GM23338 (cell line): Measurements from ENCODE around the gene OR2A5. TPM values are rescaled to one million over a fixed set of nuclear protein-coding genes. Genes with fewer than 3 reads are reported as not detected.

Experiments used
- ATAC-seq: fragments of 200-7000 bp; cut with Tn5 transposase; 3 replicates; pipeline ENCODE4 v1.9.1; 2020
- DNase-seq: peaks from one replicate; pipeline ENCODE4 v3.0.0-alpha.2; 2015; ENCODE audit warnings: low spot score
- H2AFZ ChIP-seq: fragments of 200-600 bp; sonication (generic); 2 replicates; pipeline ENCODE4 v1.8.0; 2016; ENCODE audit warnings: antibody characterized with exemption, mild to moderate bottlenecking, moderate library complexity
- H3F3A ChIP-seq: fragments of 200-600 bp; sonication (generic); replicated peaks from 2 replicates; pipeline ENCODE4 v1.8.0; 2017; ENCODE audit warnings: antibody characterized with exemption, mixed run types, low read depth
- H3K27ac ChIP-seq: fragments of 200-600 bp; sonication (generic); 2 replicates; pipeline ENCODE4 v1.6.1; 2016; ENCODE audit warnings: low read depth
- H3K27me3 ChIP-seq: fragments of 200-600 bp; sonication (generic); 2 replicates; pipeline ENCODE4 v1.8.0; 2016; ENCODE audit warnings: mild to moderate bottlenecking, mixed run types, moderate library complexity; ENCODE audit not compliant: insufficient read depth
- H3K36me3 ChIP-seq: fragments of 200-600 bp; sonication (generic); 2 replicates; pipeline ENCODE4 v1.8.0; 2016; ENCODE audit warnings: mild to moderate bottlenecking; ENCODE audit not compliant: insufficient read depth
- H3K4me1 ChIP-seq: fragments of 200-600 bp; sonication (generic); 2 replicates; pipeline ENCODE4 v1.8.0; 2016; ENCODE audit warnings: mild to moderate bottlenecking, moderate library complexity; ENCODE audit not compliant: insufficient read depth
- H3K4me2 ChIP-seq: fragments of 200-600 bp; sonication (generic); 2 replicates; pipeline ENCODE4 v1.7.1; 2017; ENCODE audit warnings: mixed run types
- H3K4me3 ChIP-seq: fragments of 200-600 bp; sonication (generic); 2 replicates; pipeline ENCODE4 v1.6.1; 2016; ENCODE audit warnings: mixed run types
- H3K79me2 ChIP-seq: fragments of 200-600 bp; sonication (generic); replicated peaks from 2 replicates; pipeline ENCODE4 v1.8.0; 2017; ENCODE audit warnings: mild to moderate bottlenecking; ENCODE audit not compliant: insufficient read depth
- H3K9me2 ChIP-seq: fragments of 200-600 bp; sonication (generic); 2 replicates; pipeline ENCODE4 v1.8.0; 2017; ENCODE audit not compliant: insufficient read depth
- H4K20me1 ChIP-seq: fragments of 200-600 bp; sonication (generic); replicated peaks from 2 replicates; pipeline ENCODE4 v1.8.0; 2017; ENCODE audit warnings: mild to moderate bottlenecking; ENCODE audit not compliant: insufficient read depth
- H3K27ac Mint-ChIP-seq: 2 replicates; pipeline ENCODE4 v1.8.0; 2020; ENCODE audit warnings: inconsistent platforms, mild to moderate bottlenecking, moderate library complexity, mixed read lengths
- H3K27me3 Mint-ChIP-seq: 3 replicates; pipeline ENCODE4 v1.8.0; 2022; ENCODE audit warnings: low read depth, mild to moderate bottlenecking, moderate library complexity, mixed read lengths, inconsistent platforms; ENCODE audit not compliant: insufficient read depth, poor library complexity
- H3K36me3 Mint-ChIP-seq: 3 replicates; pipeline ENCODE4 v1.8.0; 2021; ENCODE audit warnings: low read depth, mild to moderate bottlenecking, inconsistent platforms, moderate library complexity, mixed read lengths
- H3K4me1 Mint-ChIP-seq: 3 replicates; pipeline ENCODE4 v1.8.0; 2020; ENCODE audit warnings: mild to moderate bottlenecking, inconsistent platforms, mixed read lengths
- H3K4me3 Mint-ChIP-seq: 3 replicates; pipeline ENCODE4 v1.8.0; 2021; ENCODE audit warnings: moderate library complexity, mild to moderate bottlenecking, inconsistent platforms, mixed read lengths
- H3K9me3 Mint-ChIP-seq: 3 replicates; pipeline ENCODE4 v1.8.0; 2020; ENCODE audit warnings: moderate library complexity, mild to moderate bottlenecking, inconsistent platforms, mixed read lengths
- STAT1 ChIP-seq: IDR thresholded peaks from one replicate; pipeline ENCODE4 v1.6.1; 2016; ENCODE audit warnings: antibody characterized with exemption; ENCODE audit not compliant: unreplicated experiment
- polyA plus RNA-seq: library from polyadenylated mRNA; unstranded; fragments of >200 nt; fragmentation: Nextera tagmentation; extraction: Ambion mirVana; gene quantifications from 2 replicates; pipeline ENCODE4 v1.2.1, GENCODE V29; 2016
- total RNA-seq: library from RNA; depleted of rRNA; stranded (reverse); fragments of >200 nt; shearing (Covaris generic); gene quantifications from 2 replicates; pipeline ENCODE4 v1.2.3, GENCODE V29; 2014
- TF ChIP-seq, protein P1 (sequence below), 2 experiments: fragments of 200-600 bp in 1 of 2; sonication (generic) in 1 of 2; conservative IDR thresholded peaks; 2 replicates each; pipeline versions ENCODE4 v1.5.1 to v1.6.1; 2016 to 2017; ENCODE audit warnings: antibody characterized with exemption in 2 of 2, low read depth in 2 of 2, mild to moderate bottlenecking in 2 of 2, moderate library complexity in 1 of 2
- TF ChIP-seq, protein P2 (sequence below): IDR thresholded peaks from 2 replicates; pipeline ENCODE4 v1.6.1; 2016; ENCODE audit warnings: antibody characterized with exemption
- TF ChIP-seq, protein P3 (sequence below): fragments of 250-450 bp; sonication (Bioruptor Pico); IDR thresholded peaks from 2 replicates; pipeline ENCODE4 v1.5.0; 2020; ENCODE audit warnings: mild to moderate bottlenecking, moderate library complexity

OR2A5 gene
- total and polyA plus RNA-seq, 2 experiments from 2014 or later, result not detected

GRCh38 chr7:144074374-144074773 lies 25.6 kb downstream of the OR2A5 start:
- Histone ChIP-seq H3K4me2 (no peak overlapping the region), H3K36me3 (no peaks in the 10 kb centered on the region), H3K27me3 (no peaks in the 10 kb centered on the region), H3K4me1 (no peaks in the 10 kb centered on the region), H2AFZ (no peak overlapping the region), H3K79me2 (no peaks in the 10 kb centered on the region), H3F3A (no peaks in the 10 kb centered on the region), H3K27ac (no peak overlapping the region), H4K20me1 (no peaks in the 10 kb centered on the region), H3K9me2 (0 out of 2 replicates have a peak, but pooled peaks cover 3% of the 10 kb centered on the region), H3K4me3 (no peak overlapping the region)
- TF ChIP-seq, protein P1, sequence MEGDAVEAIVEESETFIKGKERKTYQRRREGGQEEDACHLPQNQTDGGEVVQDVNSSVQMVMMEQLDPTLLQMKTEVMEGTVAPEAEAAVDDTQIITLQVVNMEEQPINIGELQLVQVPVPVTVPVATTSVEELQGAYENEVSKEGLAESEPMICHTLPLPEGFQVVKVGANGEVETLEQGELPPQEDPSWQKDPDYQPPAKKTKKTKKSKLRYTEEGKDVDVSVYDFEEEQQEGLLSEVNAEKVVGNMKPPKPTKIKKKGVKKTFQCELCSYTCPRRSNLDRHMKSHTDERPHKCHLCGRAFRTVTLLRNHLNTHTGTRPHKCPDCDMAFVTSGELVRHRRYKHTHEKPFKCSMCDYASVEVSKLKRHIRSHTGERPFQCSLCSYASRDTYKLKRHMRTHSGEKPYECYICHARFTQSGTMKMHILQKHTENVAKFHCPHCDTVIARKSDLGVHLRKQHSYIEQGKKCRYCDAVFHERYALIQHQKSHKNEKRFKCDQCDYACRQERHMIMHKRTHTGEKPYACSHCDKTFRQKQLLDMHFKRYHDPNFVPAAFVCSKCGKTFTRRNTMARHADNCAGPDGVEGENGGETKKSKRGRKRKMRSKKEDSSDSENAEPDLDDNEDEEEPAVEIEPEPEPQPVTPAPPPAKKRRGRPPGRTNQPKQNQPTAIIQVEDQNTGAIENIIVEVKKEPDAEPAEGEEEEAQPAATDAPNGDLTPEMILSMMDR (conservative IDR thresholded peaks at IDR 0.05; ENCODE audit: low read depth in 2 of 2), result peak; percentile 19 to 41; a peak in 3 of 4 replicates
- TF ChIP-seq, protein P2, sequence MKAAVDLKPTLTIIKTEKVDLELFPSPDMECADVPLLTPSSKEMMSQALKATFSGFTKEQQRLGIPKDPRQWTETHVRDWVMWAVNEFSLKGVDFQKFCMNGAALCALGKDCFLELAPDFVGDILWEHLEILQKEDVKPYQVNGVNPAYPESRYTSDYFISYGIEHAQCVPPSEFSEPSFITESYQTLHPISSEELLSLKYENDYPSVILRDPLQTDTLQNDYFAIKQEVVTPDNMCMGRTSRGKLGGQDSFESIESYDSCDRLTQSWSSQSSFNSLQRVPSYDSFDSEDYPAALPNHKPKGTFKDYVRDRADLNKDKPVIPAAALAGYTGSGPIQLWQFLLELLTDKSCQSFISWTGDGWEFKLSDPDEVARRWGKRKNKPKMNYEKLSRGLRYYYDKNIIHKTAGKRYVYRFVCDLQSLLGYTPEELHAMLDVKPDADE, result no peak
- Mint-ChIP-seq H3K4me1 (no peaks in the 10 kb centered on the region), H3K27me3 (no peaks in the 10 kb centered on the region), H3K27ac (no peak overlapping the region), H3K36me3 (no peaks in the 10 kb centered on the region), H3K4me3 (no peak overlapping the region), H3K9me3 (no peaks in the 10 kb centered on the region; the same call in 2 of the 3 replicates)
- DNase-seq (no peak), ATAC-seq (no peak)

- H3K27me3 Mint-ChIP-seq, result no peaks in the 10 kb centered on the region
- H3K9me3 Mint-ChIP-seq, result peaks cover 5% of the 10 kb centered on the region; the same call in 2 of the 3 replicates
- peaks cover 2% of the 10 kb centered on the region; the same call in 1 of the 3 replicates for H3K4me1 Mint-ChIP-seq
- no peak within 1 kb of the TSS for H3K27ac ChIP-seq
- H3K36me3 Mint-ChIP-seq, result no peaks in the 10 kb centered on the region
- no peaks in the 10 kb centered on the region for H3F3A ChIP-seq
- DNase-seq (no peak), ATAC-seq (no peak)
- no peaks in the 10 kb centered on the region for H3K79me2 ChIP-seq
- TF ChIP-seq, protein P1 (conservative IDR thresholded peaks at IDR 0.05; ENCODE audit: low read depth in 2 of 2), result no peak
- no peak for TF ChIP-seq STAT1
- no peak within 1 kb of the TSS for H3K4me2 ChIP-seq
- H3K4me3 ChIP-seq, result no peak within 1 kb of the TSS
- H3K4me3 Mint-ChIP-seq, result no peak within 1 kb of the TSS
- no peaks in the 10 kb centered on the region for H3K27me3 ChIP-seq
- H3K9me2 ChIP-seq, result no peaks in the 10 kb centered on the region
- no peak within 1 kb of the TSS for H2AFZ ChIP-seq
- no peaks in the 10 kb centered on the region for H3K36me3 ChIP-seq
- H3K4me1 ChIP-seq, result no peaks in the 10 kb centered on the region; the same call in 1 of the 2 replicates
- H4K20me1 ChIP-seq, result no peaks in the 10 kb centered on the region
- H3K27ac Mint-ChIP-seq, result no peak within 1 kb of the TSS
Observed at GRCh38 chr7:144085978-144086377, 37.2 kb downstream of the OR2A5 start, which contains the start of gene OR2A12. Gene OR2A12 (plus strand): TSS chr7:144086278. CDS start chr7:144095108, 8,830 bp downstream.

GRCh38 chr7:144086730-144087129 lies 38.0 kb downstream of the OR2A5 start:
- Histone ChIP-seq H2AFZ (no peak overlapping the region), H3K9me2 (no peaks in the 10 kb centered on the region), H3K4me2 (no peak overlapping the region), H3K36me3 (no peaks in the 10 kb centered on the region), H3K4me3 (no peak overlapping the region), H3K79me2 (no peaks in the 10 kb centered on the region), H3F3A (no peaks in the 10 kb centered on the region), H4K20me1 (no peaks in the 10 kb centered on the region), H3K27ac (no peak overlapping the region), H3K4me1 (no peaks in the 10 kb centered on the region; the same call in 1 of the 2 replicates), H3K27me3 (no peaks in the 10 kb centered on the region)
- Mint-ChIP-seq H3K4me3 (no peak overlapping the region), H3K4me1 (peaks cover 2% of the 10 kb centered on the region; the same call in 1 of the 3 replicates), H3K36me3 (no peaks in the 10 kb centered on the region), H3K27me3 (no peaks in the 10 kb centered on the region), H3K9me3 (peaks cover 5% of the 10 kb centered on the region; the same call in 2 of the 3 replicates), H3K27ac (no peak overlapping the region)
- no peak for ATAC-seq
- no peak for DNase-seq
- TF ChIP-seq, protein P3, sequence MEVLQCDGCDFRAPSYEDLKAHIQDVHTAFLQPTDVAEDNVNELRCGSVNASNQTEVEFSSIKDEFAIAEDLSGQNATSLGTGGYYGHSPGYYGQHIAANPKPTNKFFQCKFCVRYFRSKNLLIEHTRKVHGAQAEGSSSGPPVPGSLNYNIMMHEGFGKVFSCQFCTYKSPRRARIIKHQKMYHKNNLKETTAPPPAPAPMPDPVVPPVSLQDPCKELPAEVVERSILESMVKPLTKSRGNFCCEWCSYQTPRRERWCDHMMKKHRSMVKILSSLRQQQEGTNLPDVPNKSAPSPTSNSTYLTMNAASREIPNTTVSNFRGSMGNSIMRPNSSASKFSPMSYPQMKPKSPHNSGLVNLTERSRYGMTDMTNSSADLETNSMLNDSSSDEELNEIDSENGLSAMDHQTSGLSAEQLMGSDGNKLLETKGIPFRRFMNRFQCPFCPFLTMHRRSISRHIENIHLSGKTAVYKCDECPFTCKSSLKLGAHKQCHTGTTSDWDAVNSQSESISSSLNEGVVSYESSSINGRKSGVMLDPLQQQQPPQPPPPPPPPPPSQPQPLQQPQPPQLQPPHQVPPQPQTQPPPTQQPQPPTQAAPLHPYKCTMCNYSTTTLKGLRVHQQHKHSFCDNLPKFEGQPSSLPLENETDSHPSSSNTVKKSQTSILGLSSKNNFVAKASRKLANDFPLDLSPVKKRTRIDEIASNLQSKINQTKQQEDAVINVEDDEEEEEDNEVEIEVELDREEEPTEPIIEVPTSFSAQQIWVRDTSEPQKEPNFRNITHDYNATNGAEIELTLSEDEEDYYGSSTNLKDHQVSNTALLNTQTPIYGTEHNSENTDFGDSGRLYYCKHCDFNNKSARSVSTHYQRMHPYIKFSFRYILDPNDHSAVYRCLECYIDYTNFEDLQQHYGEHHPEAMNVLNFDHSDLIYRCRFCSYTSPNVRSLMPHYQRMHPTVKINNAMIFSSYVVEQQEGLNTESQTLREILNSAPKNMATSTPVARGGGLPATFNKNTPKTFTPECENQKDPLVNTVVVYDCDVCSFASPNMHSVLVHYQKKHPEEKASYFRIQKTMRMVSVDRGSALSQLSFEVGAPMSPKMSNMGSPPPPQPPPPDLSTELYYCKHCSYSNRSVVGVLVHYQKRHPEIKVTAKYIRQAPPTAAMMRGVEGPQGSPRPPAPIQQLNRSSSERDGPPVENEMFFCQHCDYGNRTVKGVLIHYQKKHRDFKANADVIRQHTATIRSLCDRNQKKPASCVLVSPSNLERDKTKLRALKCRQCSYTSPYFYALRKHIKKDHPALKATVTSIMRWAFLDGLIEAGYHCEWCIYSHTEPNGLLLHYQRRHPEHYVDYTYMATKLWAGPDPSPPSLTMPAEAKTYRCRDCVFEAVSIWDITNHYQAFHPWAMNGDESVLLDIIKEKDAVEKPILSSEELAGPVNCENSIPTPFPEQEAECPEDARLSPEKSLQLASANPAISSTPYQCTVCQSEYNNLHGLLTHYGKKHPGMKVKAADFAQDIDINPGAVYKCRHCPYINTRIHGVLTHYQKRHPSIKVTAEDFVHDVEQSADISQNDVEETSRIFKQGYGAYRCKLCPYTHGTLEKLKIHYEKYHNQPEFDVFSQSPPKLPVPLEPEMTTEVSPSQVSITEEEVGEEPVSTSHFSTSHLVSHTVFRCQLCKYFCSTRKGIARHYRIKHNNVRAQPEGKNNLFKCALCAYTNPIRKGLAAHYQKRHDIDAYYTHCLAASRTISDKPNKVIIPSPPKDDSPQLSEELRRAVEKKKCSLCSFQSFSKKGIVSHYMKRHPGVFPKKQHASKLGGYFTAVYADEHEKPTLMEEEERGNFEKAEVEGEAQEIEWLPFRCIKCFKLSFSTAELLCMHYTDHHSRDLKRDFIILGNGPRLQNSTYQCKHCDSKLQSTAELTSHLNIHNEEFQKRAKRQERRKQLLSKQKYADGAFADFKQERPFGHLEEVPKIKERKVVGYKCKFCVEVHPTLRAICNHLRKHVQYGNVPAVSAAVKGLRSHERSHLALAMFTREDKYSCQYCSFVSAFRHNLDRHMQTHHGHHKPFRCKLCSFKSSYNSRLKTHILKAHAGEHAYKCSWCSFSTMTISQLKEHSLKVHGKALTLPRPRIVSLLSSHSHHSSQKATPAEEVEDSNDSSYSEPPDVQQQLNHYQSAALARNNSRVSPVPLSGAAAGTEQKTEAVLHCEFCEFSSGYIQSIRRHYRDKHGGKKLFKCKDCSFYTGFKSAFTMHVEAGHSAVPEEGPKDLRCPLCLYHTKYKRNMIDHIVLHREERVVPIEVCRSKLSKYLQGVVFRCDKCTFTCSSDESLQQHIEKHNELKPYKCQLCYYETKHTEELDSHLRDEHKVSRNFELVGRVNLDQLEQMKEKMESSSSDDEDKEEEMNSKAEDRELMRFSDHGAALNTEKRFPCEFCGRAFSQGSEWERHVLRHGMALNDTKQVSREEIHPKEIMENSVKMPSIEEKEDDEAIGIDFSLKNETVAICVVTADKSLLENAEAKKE (CRISPR knock-in tag), result no peak
